ENCODE data around the gene NELL2. TPM values are rescaled to one million over a fixed set of nuclear protein-coding genes. Genes with fewer than 3 reads are reported as not detected.

NELL2 gene
- polyA plus RNA-seq, 1 of the 3 experiments (the other 2 are of a cell fraction) = 0.35 TPM

- no peaks in the 10 kb centered on the region for H4K20me1 ChIP-seq (ENCODE audit: insufficient read depth)
- no peak for DNase-seq
- POLR2A ChIA-PET = no interaction called here
- peaks cover 0 to 3% of the 10 kb centered on the region in 2 experiments; a peak in 1 of 4 replicates for H3K4me1 ChIP-seq (ENCODE audit: control insufficient read depth in 1 of 2, insufficient read depth in 2 of 2, low read depth in 1 of 2, low read length in 1 of 2)
- no peaks in the 10 kb centered on the region for H3F3A ChIP-seq (replicated peaks; ENCODE audit: insufficient read depth)
- no peaks in the 10 kb centered on the region for H3K79me2 ChIP-seq (ENCODE audit: insufficient read depth)
- no peaks in the 10 kb centered on the region for H3K9me2 ChIP-seq
- no peak overlapping the region for H3K4me2 ChIP-seq
- no peak overlapping the region for H2AFZ ChIP-seq (ENCODE audit: low read depth)
- H3K9ac ChIP-seq = no peak overlapping the region
- no peak overlapping the region for H3K27ac ChIP-seq (ENCODE audit: low read depth in 2 of 2, low read length in 1 of 2)
- CTCF ChIA-PET = no interaction called here
- no peak overlapping the region for H3K4me3 ChIP-seq (ENCODE audit: low read depth in 2 of 2, low read length in 1 of 2)
- H3K9me3 ChIP-seq = no peaks in the 10 kb centered on the region
- H3K27me3 ChIP-seq (ENCODE audit: insufficient read depth) = no peaks in the 10 kb centered on the region
- TF ChIP-seq MXI1 (IDR thresholded peaks at IDR 0.05; ENCODE audit: low read depth, low read length) (no peak), FOXJ3 (CRISPR knock-in tag; IDR thresholded peaks at IDR 0.05) (no peak), IRF3 (IDR thresholded peaks at IDR 0.05; ENCODE audit: low read depth, low read length) (no peak), REST (IDR thresholded peaks at IDR 0.05; ENCODE audit: low read depth, low read length) (no peak), GATA2 (CRISPR knock-in tag; IDR thresholded peaks at IDR 0.05) (no peak), ZBTB33 (IDR thresholded peaks at IDR 0.05; ENCODE audit: borderline replicate concordance, low read depth) (no peak), USF2 (IDR thresholded peaks at IDR 0.05; ENCODE audit: borderline replicate concordance, low read depth, low read length) (no peak), POLR2AphosphoS5 (IDR thresholded peaks at IDR 0.05; ENCODE audit: low read depth, low read length) (no peak), ELF1 (IDR thresholded peaks at IDR 0.05) (no peak), NFIC (IDR thresholded peaks at IDR 0.05; ENCODE audit: borderline replicate concordance) (no peak), YY1 (IDR thresholded peaks at IDR 0.05; ENCODE audit: low read depth) (no peak), JUND (IDR thresholded peaks at IDR 0.05) (no peak), FOSL2 (IDR thresholded peaks at IDR 0.05; ENCODE audit: borderline replicate concordance, low read depth) (no peak), CTCF (IDR thresholded peaks at IDR 0.05) (no peak), MAX (IDR thresholded peaks at IDR 0.05; ENCODE audit: low read depth) (no peak), EZH2phosphoT487 (IDR thresholded peaks at IDR 0.05; ENCODE audit: borderline replicate concordance, low read depth) (no peak), USF1 (IDR thresholded peaks at IDR 0.05; ENCODE audit: borderline replicate concordance, low read depth) (no peak)
- H3K36me3 ChIP-seq (replicated peaks in 1 of 2; ENCODE audit: control insufficient read depth in 1 of 2, insufficient read depth in 2 of 2, low read length in 1 of 2) = no peaks in the 10 kb centered on the region
Measured at GRCh38 chr12:44589697-44590096, 286.4 kb downstream of the NELL2 start.

Measured in SK-N-SH (cell line).